Embryonic facial prominence (tissue), 1 donor: Measurements from ENCODE around the gene SLPI.

ENCODE experiments used
- DNase-seq: peaks from one replicate; pipeline ENCODE4 v3.0.0-alpha.2; 2016; ENCODE audit errors: extremely low spot score

Gene SLPI

GRCh38 chr20:45254383-45255262 is at the start of gene SLPI:
Gene SLPI, minus strand, starts transcription at chr20:45254564. Its CDS starts 21 bp downstream, at chr20:45254543.
- no peak for DNase-seq

GRCh38 chr20:45303586-45304463 is 49.5 kb upstream of the SLPI start:
- DNase-seq, result no peak

- no peak for DNase-seq
Observed at GRCh38 chr20:45301824-45302271, 47.5 kb upstream of the SLPI start.

GRCh38 chr20:45300961-45301360 is 46.6 kb upstream of the SLPI start:
- DNase-seq, result no peak

- no peak for DNase-seq
Observed at GRCh38 chr20:45299786-45300185, 45.4 kb upstream of the SLPI start.

- no peak for DNase-seq
Observed at GRCh38 chr20:45297786-45298497, 43.6 kb upstream of the SLPI start.

GRCh38 chr20:45294659-45295058 is 40.3 kb upstream of the SLPI start:
- no peak for DNase-seq

GRCh38 chr20:45294003-45294368 is 39.6 kb upstream of the SLPI start:
- DNase-seq, result no peak

GRCh38 chr20:45293041-45294002 is 39.0 kb upstream of the SLPI start:
- peak; percentile 29 for DNase-seq

GRCh38 chr20:45292343-45292742 is 38.0 kb upstream of the SLPI start:
- DNase-seq, result no peak

- DNase-seq, result no peak
Observed at GRCh38 chr20:45291526-45291925, 37.2 kb upstream of the SLPI start.

GRCh38 chr20:45290677-45291355 is 36.5 kb upstream of the SLPI start:
- DNase-seq, result peak; percentile 70

GRCh38 chr20:45289942-45290676 is 35.7 kb upstream of the SLPI start:
- no peak for DNase-seq

- DNase-seq, result no peak
Observed at GRCh38 chr20:45288860-45289259, 34.5 kb upstream of the SLPI start.

GRCh38 chr20:45288376-45288775 is 34.0 kb upstream of the SLPI start:
- no peak for DNase-seq

GRCh38 chr20:45283551-45284057 is 29.2 kb upstream of the SLPI start:
- DNase-seq, result no peak

- no peak for DNase-seq
Observed at GRCh38 chr20:45282700-45283550, 28.6 kb upstream of the SLPI start.

- no peak for DNase-seq
Observed at GRCh38 chr20:45279992-45280391, 25.6 kb upstream of the SLPI start.
